Measurements from ENCODE around the gene FAM89A. TPM values are rescaled to one million over a fixed set of nuclear protein-coding genes. Genes with fewer than 3 reads are reported as not detected.

The FAM89A gene
- total RNA-seq, 2 donors from 2014 or later, result 14.3 to 35.3 TPM

DNA sequence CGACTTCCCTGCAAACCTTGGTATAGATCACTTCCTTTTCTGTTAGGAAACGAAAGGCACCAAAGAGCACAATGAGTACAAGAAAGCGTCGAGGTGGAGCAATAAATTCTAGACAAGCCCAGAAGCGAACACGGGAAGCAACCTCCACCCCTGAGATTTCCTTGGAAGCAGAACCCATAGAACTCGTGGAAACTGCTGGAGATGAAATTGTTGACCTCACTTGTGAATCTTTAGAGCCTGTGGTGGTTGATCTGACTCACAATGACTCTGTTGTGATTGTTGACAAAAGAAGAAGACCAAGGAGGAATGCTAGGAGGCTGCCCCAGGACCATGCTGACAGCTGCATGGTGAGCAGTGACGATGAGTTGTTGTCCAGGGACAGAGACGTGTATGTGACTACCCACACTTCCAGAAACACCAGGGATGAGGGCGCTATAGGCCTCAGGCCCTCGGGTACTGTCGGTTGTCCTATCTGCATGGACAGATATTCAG is 18.5 kb downstream of the FAM89A start:
- no peak for ATAC-seq

DNA sequence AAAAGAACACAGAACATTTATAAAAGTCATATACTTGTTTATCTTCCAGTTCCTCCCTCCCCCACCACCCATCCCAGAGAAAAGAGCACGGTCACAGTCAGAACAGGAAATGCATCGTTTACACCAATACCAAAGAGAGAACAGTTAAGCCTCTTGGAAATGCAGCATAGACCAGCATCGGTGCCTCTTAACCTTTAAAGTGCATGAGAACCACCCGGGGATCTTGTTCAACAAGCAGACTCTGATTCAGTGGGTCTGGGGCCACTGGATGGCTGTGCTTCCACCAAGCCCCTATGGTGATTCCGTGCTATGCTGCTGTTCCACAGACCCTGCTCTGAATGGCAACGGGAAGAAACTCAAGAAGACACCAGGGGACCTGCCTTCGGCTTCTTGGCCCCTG is 19.2 kb downstream of the FAM89A start:
- no peak for ATAC-seq
- H3K27me3 ChIP-seq, result no peaks in the 10 kb centered on the region
- peaks cover 0 to 3% of the 10 kb centered on the region in 2 donors for H3K36me3 ChIP-seq (replicated peaks in 1 of 2; ENCODE audit: insufficient read depth in 1 of 2, low read depth in 2 of 2)
- intact Hi-C loops (cut with DNase I), result no loop called here
- H3K4me3 ChIP-seq, result no peak overlapping the region
- WGBS, 2 donors, result 68 to 70% methylated on average over 6 to 7 of the region's 7 CpGs
- H3K9me3 ChIP-seq, result no peaks in the 10 kb centered on the region
- no peak overlapping the region for H3K27ac ChIP-seq
- H3K4me1 ChIP-seq, result no peaks in the 10 kb centered on the region
- no peak for DNase-seq
- TF ChIP-seq, protein P1, sequence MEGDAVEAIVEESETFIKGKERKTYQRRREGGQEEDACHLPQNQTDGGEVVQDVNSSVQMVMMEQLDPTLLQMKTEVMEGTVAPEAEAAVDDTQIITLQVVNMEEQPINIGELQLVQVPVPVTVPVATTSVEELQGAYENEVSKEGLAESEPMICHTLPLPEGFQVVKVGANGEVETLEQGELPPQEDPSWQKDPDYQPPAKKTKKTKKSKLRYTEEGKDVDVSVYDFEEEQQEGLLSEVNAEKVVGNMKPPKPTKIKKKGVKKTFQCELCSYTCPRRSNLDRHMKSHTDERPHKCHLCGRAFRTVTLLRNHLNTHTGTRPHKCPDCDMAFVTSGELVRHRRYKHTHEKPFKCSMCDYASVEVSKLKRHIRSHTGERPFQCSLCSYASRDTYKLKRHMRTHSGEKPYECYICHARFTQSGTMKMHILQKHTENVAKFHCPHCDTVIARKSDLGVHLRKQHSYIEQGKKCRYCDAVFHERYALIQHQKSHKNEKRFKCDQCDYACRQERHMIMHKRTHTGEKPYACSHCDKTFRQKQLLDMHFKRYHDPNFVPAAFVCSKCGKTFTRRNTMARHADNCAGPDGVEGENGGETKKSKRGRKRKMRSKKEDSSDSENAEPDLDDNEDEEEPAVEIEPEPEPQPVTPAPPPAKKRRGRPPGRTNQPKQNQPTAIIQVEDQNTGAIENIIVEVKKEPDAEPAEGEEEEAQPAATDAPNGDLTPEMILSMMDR (IDR thresholded peaks at IDR 0.05), result no peak
- TF ChIP-seq POLR2A (IDR thresholded peaks at IDR 0.05), result no peak

More for the DNA sequence above, 18.5 kb downstream of the FAM89A start:
- 76 to 86% methylated on average over 12 of the region's 12 CpGs for WGBS, 2 donors
- no peaks in the 10 kb centered on the region for H3K9me3 ChIP-seq
- intact Hi-C loops (cut with DNase I), result no loop called here
- peaks cover 0 to 3% of the 10 kb centered on the region in 2 donors for H3K36me3 ChIP-seq (replicated peaks in 1 of 2; ENCODE audit: insufficient read depth in 1 of 2, low read depth in 2 of 2)
- TF ChIP-seq, protein P1 (IDR thresholded peaks at IDR 0.05), result no peak
- no peak for TF ChIP-seq POLR2A (IDR thresholded peaks at IDR 0.05)
- H3K27ac ChIP-seq, result no peak overlapping the region
- no peaks in the 10 kb centered on the region for H3K27me3 ChIP-seq
- no peak overlapping the region for H3K4me3 ChIP-seq
- DNase-seq, result no peak
- peaks cover 4% of the 10 kb centered on the region for H3K4me1 ChIP-seq

DNA sequence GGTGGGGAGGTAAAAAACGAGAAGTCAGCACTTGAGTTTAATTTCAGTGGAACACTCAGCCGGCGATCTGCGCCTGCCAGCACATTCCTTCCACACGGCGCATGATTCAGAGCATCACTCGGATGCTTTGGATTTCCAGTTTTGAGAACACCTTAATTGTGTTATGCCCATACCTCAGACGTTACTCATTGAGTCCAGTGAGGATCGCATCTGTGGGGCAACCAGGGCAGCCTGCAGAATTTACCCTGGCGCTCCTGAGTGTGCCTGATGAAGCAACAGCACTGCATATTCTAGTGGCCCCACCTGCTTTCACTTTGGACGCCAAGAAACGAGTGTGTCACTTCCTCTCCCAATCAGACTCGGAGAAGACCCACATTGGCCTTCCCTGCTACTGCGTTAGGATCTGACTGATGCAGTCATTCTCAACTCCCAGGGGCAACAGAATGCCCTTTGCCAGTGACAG is 19.9 kb downstream of the FAM89A start:
- ATAC-seq, result no peak
- WGBS, 2 donors, result 78 to 87% methylated on average over 14 of the region's 14 CpGs

DNA sequence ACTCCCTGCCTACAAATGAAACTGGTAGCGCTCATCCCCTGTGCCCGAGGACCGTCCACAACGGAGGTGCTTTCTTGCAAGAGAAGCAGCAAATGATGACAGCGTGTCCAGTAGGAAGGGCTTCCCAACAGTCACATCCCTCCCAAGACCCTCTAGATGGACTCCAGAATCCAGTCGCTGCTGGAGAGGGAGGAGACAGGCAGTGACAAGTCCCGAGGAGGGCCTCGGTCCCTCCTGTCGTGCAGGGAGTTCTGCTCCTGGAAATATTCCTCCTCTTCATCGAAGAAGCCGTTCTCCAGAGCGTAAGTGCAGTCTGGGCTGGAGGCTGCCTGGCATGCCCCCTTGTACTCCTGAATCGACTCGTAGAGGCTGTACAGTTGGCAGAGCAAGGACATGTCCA is 20.3 kb downstream of the FAM89A start:
- no peaks in the 10 kb centered on the region for H3K4me1 ChIP-seq
- WGBS, 2 donors, result 89 to 96% methylated on average over 6 to 14 of the region's 14 CpGs
- DNase-seq (no peak), ATAC-seq (no peak)
- no peaks in the 10 kb centered on the region for H3K27me3 ChIP-seq
- intact Hi-C loops (cut with DNase I), result no loop called here
- H3K36me3 ChIP-seq (replicated peaks in 1 of 2; ENCODE audit: insufficient read depth in 1 of 2, low read depth in 2 of 2), result peaks cover 0 to 3% of the 10 kb centered on the region in 2 donors
- TF ChIP-seq POLR2A (IDR thresholded peaks at IDR 0.05), result no peak
- TF ChIP-seq, protein P1 (IDR thresholded peaks at IDR 0.05), result no peak
- no peak overlapping the region for H3K27ac ChIP-seq
- no peaks in the 10 kb centered on the region for H3K9me3 ChIP-seq
- no peak overlapping the region for H3K4me3 ChIP-seq

More for the DNA sequence above, 19.9 kb downstream of the FAM89A start:
- Histone ChIP-seq H3K36me3 (replicated peaks in 1 of 2; ENCODE audit: insufficient read depth in 1 of 2, low read depth in 2 of 2) (peaks cover 0 to 3% of the 10 kb centered on the region in 2 donors), H3K4me1 (no peaks in the 10 kb centered on the region), H3K9me3 (no peaks in the 10 kb centered on the region), H3K27ac (no peak overlapping the region), H3K27me3 (no peaks in the 10 kb centered on the region), H3K4me3 (no peak overlapping the region)
- intact Hi-C loops (cut with DNase I), result no loop called here
- DNase-seq, result no peak
- TF ChIP-seq POLR2A (IDR thresholded peaks at IDR 0.05), result no peak
- TF ChIP-seq, protein P1 (IDR thresholded peaks at IDR 0.05), result no peak

DNA sequence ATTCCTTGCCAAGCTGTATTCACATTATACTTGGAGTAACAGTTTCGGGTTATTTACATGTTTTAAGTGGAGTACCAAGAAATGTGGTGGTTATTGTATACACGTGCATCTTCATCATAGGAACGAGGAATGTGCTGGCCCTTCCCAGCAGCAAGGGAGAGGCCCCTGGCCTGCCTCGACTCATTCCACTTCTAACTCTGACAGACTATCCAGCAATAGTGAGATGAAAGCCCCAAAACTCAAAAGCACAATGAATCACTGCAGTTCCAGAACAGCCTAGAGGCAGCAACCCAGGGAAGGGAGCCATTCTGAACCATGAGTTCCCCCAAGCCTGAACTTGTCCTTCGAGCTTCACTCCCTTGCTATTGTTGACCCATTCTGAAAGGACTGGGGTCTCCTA is 23.1 kb downstream of the FAM89A start:
- ATAC-seq, result no peak
- no peaks in the 10 kb centered on the region for H3K9me3 ChIP-seq
- WGBS, 2 donors, result 84 to 89% methylated on average over 5 of the region's 5 CpGs

More for the DNA sequence above, 23.1 kb downstream of the FAM89A start:
- no peak for DNase-seq
- intact Hi-C loops (cut with DNase I), result no loop called here
- Histone ChIP-seq H3K4me3 (no peak overlapping the region), H3K36me3 (replicated peaks in 1 of 2; ENCODE audit: insufficient read depth in 1 of 2, low read depth in 2 of 2) (peaks cover 0 to 3% of the 10 kb centered on the region in 2 donors), H3K27me3 (no peaks in the 10 kb centered on the region), H3K27ac (no peak overlapping the region), H3K4me1 (no peaks in the 10 kb centered on the region)
- TF ChIP-seq, protein P1 (IDR thresholded peaks at IDR 0.05), result no peak
- TF ChIP-seq POLR2A (IDR thresholded peaks at IDR 0.05), result no peak
